IMR-90 (cell line): ENCODE results near the gene DLGAP4. TPM values are rescaled to one million over a fixed set of nuclear protein-coding genes. Genes with fewer than 3 reads are reported as not detected.

Source experiments
- ATAC-seq: fragments of 200-7000 bp; cut with Tn5 transposase; 2 replicates; pipeline ENCODE4 v1.9.1; 2020; ENCODE audit warnings: low read depth, mild to moderate bottlenecking, moderate library complexity
- BruUV-seq: library from RNA; stranded (reverse); fragments of 400-500 nt; replicated peaks from 2 replicates; lab custom pipeline; 2021; lab: Mats Ljungman, UMichigan
- CTCF ChIA-PET: fragments of 300-600 bp; formaldehyde crosslinking; extraction: SDS; loops from one replicate; lab custom pipeline; 2021; ENCODE audit warnings: antibody characterized with exemption; lab: Yijun Ruan, JAX
- POLR2A ChIA-PET: fragments of 300-600 bp; sonication (Branson Sonifier 250); formaldehyde crosslinking; loops from one replicate; lab custom pipeline; 2022; ENCODE audit warnings: antibody characterized with exemption; ENCODE audit not compliant: unreplicated experiment; lab: Charles Lee
- DNase-seq: peaks from one replicate; pipeline ENCODE4 v3.0.0; 2013
- H2AFZ ChIP-seq: replicated peaks from 2 replicates; pipeline ENCODE3; 2013; ENCODE audit warnings: low read length, mild to moderate bottlenecking; ENCODE audit not compliant: poor library complexity
- H2AK5ac ChIP-seq: 2 replicates; pipeline ENCODE4 v1.6.1; 2013; ENCODE audit warnings: low read depth, low read length, inconsistent platforms
- H2AK9ac ChIP-seq: replicated peaks from 2 replicates; pipeline ENCODE3; 2013; ENCODE audit warnings: mild to moderate bottlenecking, low read depth, low read length, moderate library complexity; ENCODE audit not compliant: poor library complexity
- H2BK120ac ChIP-seq: 2 replicates; pipeline ENCODE4 v1.6.1; 2013; ENCODE audit warnings: low read depth, low read length, inconsistent platforms
- H2BK15ac ChIP-seq: 3 replicates; pipeline ENCODE4 v1.6.1; 2013; ENCODE audit warnings: low read depth, low read length, inconsistent platforms
- H2BK20ac ChIP-seq: 2 replicates; pipeline ENCODE4 v1.6.1; 2013; ENCODE audit warnings: low read depth, mild to moderate bottlenecking, inconsistent platforms, low read length, moderate library complexity
- H2BK5ac ChIP-seq: 2 replicates; pipeline ENCODE4 v1.6.1; 2013; ENCODE audit warnings: mild to moderate bottlenecking, low read depth, low read length, inconsistent platforms; ENCODE audit not compliant: poor library complexity, severe bottlenecking
- H3K14ac ChIP-seq: replicated peaks from 2 replicates; pipeline ENCODE4 v1.6.1; 2013; ENCODE audit warnings: low read depth, low read length, inconsistent platforms
- H3K18ac ChIP-seq: 2 replicates; pipeline ENCODE4 v1.6.1; 2013; ENCODE audit warnings: low read depth, low read length, control low read depth
- H3K23ac ChIP-seq: 2 replicates; pipeline ENCODE4 v1.6.1; 2013; ENCODE audit warnings: low read depth, low read length, inconsistent platforms
- H3K27ac ChIP-seq: 2 replicates; pipeline ENCODE4 v1.5.1; 2013; ENCODE audit warnings: mild to moderate bottlenecking, control low read depth, low read length; ENCODE audit not compliant: insufficient read depth
- H3K27me3 ChIP-seq: 2 replicates; pipeline ENCODE4 v1.6.1; 2013; ENCODE audit warnings: low read length; ENCODE audit not compliant: control insufficient read depth, insufficient read depth
- H3K36me3 ChIP-seq: 2 replicates; pipeline ENCODE4 v1.6.1; 2013; ENCODE audit warnings: low read length, mixed read lengths; ENCODE audit not compliant: control insufficient read depth, insufficient read depth
- H3K4ac ChIP-seq: 2 replicates; pipeline ENCODE4 v1.6.1; 2013; ENCODE audit warnings: low read depth, low read length, inconsistent platforms
- H3K4me1 ChIP-seq: 2 replicates; pipeline ENCODE4 v1.6.1; 2013; ENCODE audit warnings: low read length, mixed read lengths; ENCODE audit not compliant: control insufficient read depth, insufficient read depth
- H3K4me2 ChIP-seq: 2 replicates; pipeline ENCODE4 v1.6.1; 2013; ENCODE audit warnings: low read depth, mild to moderate bottlenecking, control low read depth, low read length, moderate library complexity
- H3K4me3 ChIP-seq: 2 replicates; pipeline ENCODE4 v1.5.1; 2013; ENCODE audit warnings: low read depth, mild to moderate bottlenecking, control low read depth, low read length, moderate library complexity; ENCODE audit not compliant: insufficient read depth
- H3K56ac ChIP-seq: 2 replicates; pipeline ENCODE4 v1.6.1; 2013; ENCODE audit warnings: low read length, inconsistent platforms; ENCODE audit not compliant: insufficient read depth; ENCODE audit errors: extremely low read depth
- H3K79me1 ChIP-seq, 2 experiments: 2 replicates each; pipeline ENCODE4 v1.6.1; 2013; ENCODE audit warnings: low read length in 2 of 2, inconsistent platforms in 1 of 2, low read depth in 1 of 2
- H3K9ac ChIP-seq: 2 replicates; pipeline ENCODE4 v1.6.1; 2013; ENCODE audit warnings: low read depth, low read length, control low read depth
- H3K9me1 ChIP-seq: 2 replicates; pipeline ENCODE4 v1.6.1; 2013; ENCODE audit warnings: low read length, inconsistent platforms; ENCODE audit not compliant: insufficient read depth
- H3K9me3 ChIP-seq: 2 replicates; pipeline ENCODE4 v1.6.1; 2013; ENCODE audit warnings: low read length; ENCODE audit not compliant: control insufficient read depth, insufficient read depth
- H4K20me1 ChIP-seq: 2 replicates; pipeline ENCODE4 v1.6.1; 2013; ENCODE audit warnings: low read length, inconsistent platforms; ENCODE audit not compliant: insufficient read depth
- H4K5ac ChIP-seq: 2 replicates; pipeline ENCODE4 v1.6.1; 2013; ENCODE audit warnings: mild to moderate bottlenecking, low read depth, low read length, control low read depth
- H4K8ac ChIP-seq, 2 experiments: 2 replicates each; pipeline ENCODE4 v1.6.1; 2013; ENCODE audit warnings: low read depth in 2 of 2, low read length in 2 of 2, control low read depth in 1 of 2, inconsistent platforms in 1 of 2
- H4K91ac ChIP-seq: 2 replicates; pipeline ENCODE4 v1.6.1; 2013; ENCODE audit warnings: low read depth, low read length, inconsistent platforms; ENCODE audit not compliant: insufficient read depth
- CEBPB ChIP-seq: IDR thresholded peaks from 2 replicates; pipeline ENCODE4 v1.6.1; 2012; ENCODE audit warnings: low read depth, low read length, improper control_type of control experiment
- CHD1 ChIP-seq: IDR thresholded peaks from 2 replicates; pipeline ENCODE4 v1.6.1; 2012; ENCODE audit warnings: low read depth, low read length, improper control_type of control experiment
- ELK1 ChIP-seq: fragments of 150-350 bp; IDR thresholded peaks from 2 replicates; pipeline ENCODE4 v1.6.1; 2016; ENCODE audit warnings: low read depth, mild to moderate bottlenecking, low read length, moderate library complexity, borderline replicate concordance
- FOS ChIP-seq: fragments of 150-350 bp; IDR thresholded peaks from 2 replicates; pipeline ENCODE4 v1.6.1; 2016; ENCODE audit warnings: low read depth, low read length
- MAFK ChIP-seq: IDR thresholded peaks from 2 replicates; pipeline ENCODE4 v1.6.1; 2012; ENCODE audit warnings: low read depth, low read length, improper control_type of control experiment
- MXI1 ChIP-seq: IDR thresholded peaks from 2 replicates; pipeline ENCODE4 v1.6.1; 2012; ENCODE audit warnings: low read depth, mild to moderate bottlenecking, low read length, moderate library complexity, borderline replicate concordance
- NFE2L2 ChIP-seq: fragments of 150-350 bp; IDR thresholded peaks from 2 replicates; pipeline ENCODE4 v1.6.1; 2016; ENCODE audit warnings: low read depth, mild to moderate bottlenecking, low read length
- RAD21 ChIP-seq: IDR thresholded peaks from 2 replicates; pipeline ENCODE4 v1.6.1; 2012; ENCODE audit warnings: low read length, improper control_type of control experiment
- RCOR1 ChIP-seq: IDR thresholded peaks from 2 replicates; pipeline ENCODE4 v1.6.1; 2012; ENCODE audit warnings: mild to moderate bottlenecking, low read length, improper control_type of control experiment; ENCODE audit not compliant: insufficient replicate concordance
- RFX5 ChIP-seq: IDR thresholded peaks from 2 replicates; pipeline ENCODE4 v1.8.0; 2012; ENCODE audit warnings: low read depth, mild to moderate bottlenecking, low read length, moderate library complexity
- SMC3 ChIP-seq: fragments of 150-350 bp; IDR thresholded peaks from 2 replicates; pipeline ENCODE4 v1.6.1; 2016; ENCODE audit warnings: low read depth, mild to moderate bottlenecking, antibody characterized with exemption, low read length, moderate library complexity
- USF2 ChIP-seq: fragments of 150-350 bp; IDR thresholded peaks from 2 replicates; pipeline ENCODE4 v1.6.1; 2017; ENCODE audit warnings: mild to moderate bottlenecking, antibody characterized with exemption, low read length, low read depth
- WGBS, 2 experiments: methylation state at CpG; one replicate each; pipeline versions ENCODE4 v1.1.5 to v1.1.7; 2013; ENCODE audit warnings: missing lambda C conversion rate in 2 of 2; ENCODE audit not compliant: insufficient read length in 1 of 2; ENCODE audit errors: extremely low coverage in 2 of 2; 5-methylcytosine and 5-hydroxymethylcytosine counted together
- dilution Hi-C: fragments of 300-500 bp; cut with HindIII; formaldehyde crosslinking; loops from one replicate; pipeline ENCODE4 v1.14.3; 2018; ENCODE audit warnings: low sequenced_read_pairs; ENCODE audit not compliant: unreplicated experiment
- in situ Hi-C: fragments of 300-500 bp; cut with MboI; formaldehyde crosslinking; loops from 3 replicates; pipeline ENCODE4 v1.14.3; 2019; ENCODE audit warnings: low sequenced_read_pairs, inconsistent platforms, mixed read lengths
- intact Hi-C: fragments of 100-400 bp; cut with micrococcal nuclease; formaldehyde crosslinking; loops from 2 replicates; pipeline ENCODE4 v1.10.0; 2022
- polyA plus RNA-seq, 3 experiments: library from polyadenylated mRNA; depleted of rRNA; stranded (reverse); fragments of >200 nt; gene quantifications; 2 replicates each; pipeline ENCODE4 v1.2.3, GENCODE V29; 2012; ENCODE audit warnings: low replicate concordance in 1 of 3
- total RNA-seq: library from RNA; depleted of rRNA; stranded (reverse); fragments of >200 nt; gene quantifications from 2 replicates; pipeline ENCODE4 v1.2.3, GENCODE V29; 2012

DLGAP4 gene
- total and polyA plus RNA-seq, 2 of the 4 experiments (the other 2 are of a cell fraction) = 32.3 to 73.2 TPM

- H2AFZ ChIP-seq = no peak overlapping the region
- H3K23ac ChIP-seq = no peak overlapping the region
- 0 out of 2 replicates have a peak, but pooled peaks cover 9% of the 10 kb centered on the region for H3K9me1 ChIP-seq
- POLR2A ChIA-PET = interaction anchor here (0.6 kb wide), 1 partner anchor 1614 kb away, joined by 8 read pairs; no protein-coding TSS in a partner anchor
- dilution Hi-C loops (no loop called here), intact Hi-C loops (no loop called here), in situ Hi-C loops (no loop called here)
- no peak overlapping the region for H3K4me3 ChIP-seq
- H3K18ac ChIP-seq = no peak overlapping the region
- H3K56ac ChIP-seq = no peak overlapping the region
- no peak overlapping the region for H4K5ac ChIP-seq
- 100% methylated on average over 6 of the region's 11 CpGs; no CpG with 5 or more reads in 1 of the 2 experiments for WGBS, 2 experiments
- no peaks in the 10 kb centered on the region for H3K9me3 ChIP-seq
- no peak overlapping the region for H2BK20ac ChIP-seq
- H3K36me3 ChIP-seq = 0 out of 2 replicates have a peak, but pooled peaks cover 3% of the 10 kb centered on the region
- H4K8ac ChIP-seq = no peak overlapping the region
- H3K14ac ChIP-seq = no peak overlapping the region
- no peak overlapping the region for H3K9ac ChIP-seq
- H2AK5ac ChIP-seq = no peak overlapping the region
- no peak overlapping the region for H3K4ac ChIP-seq
- peaks cover 11 to 28% of the 10 kb centered on the region in 2 experiments; a peak in 3 of 4 replicates for H3K79me1 ChIP-seq
- no peak overlapping the region for H4K91ac ChIP-seq
- H2BK15ac ChIP-seq = no peak overlapping the region
- H3K4me2 ChIP-seq = no peak overlapping the region
- DNase-seq (peak; percentile 60), ATAC-seq (no peak)
- CTCF ChIA-PET = interaction anchor here (0.6 kb wide), 1 partner anchor 30 kb away, joined by 3 read pairs; no protein-coding TSS in a partner anchor
- no peak overlapping the region for H2AK9ac ChIP-seq
- TF ChIP-seq MAFK = no peak
- TF ChIP-seq SMC3 = no peak
- no peak for TF ChIP-seq CHD1
- TF ChIP-seq RCOR1 = no peak
- TF ChIP-seq RFX5 = no peak
- no peak for TF ChIP-seq USF2
- no peak for TF ChIP-seq CEBPB
- TF ChIP-seq MXI1 = no peak
- no peak for TF ChIP-seq FOS
- TF ChIP-seq NFE2L2 = no peak
- no peak for TF ChIP-seq ELK1
- TF ChIP-seq RAD21 = no peak
- BruUV-seq = no TSS peak
- H3K4me1 ChIP-seq = peaks cover 12% of the 10 kb centered on the region
- no peaks in the 10 kb centered on the region for H3K27me3 ChIP-seq
- H4K20me1 ChIP-seq = peaks cover 18% of the 10 kb centered on the region
- no peak overlapping the region for H2BK5ac ChIP-seq
- no peak overlapping the region for H2BK120ac ChIP-seq
- H3K27ac ChIP-seq = no peak overlapping the region
Observed at GRCh38 chr20:36538026-36538722, 232.0 kb downstream of the DLGAP4 start.
